Breast epithelium (tissue), 3 donors: ENCODE measurements around the gene CPA4.

Experiments
- POLR2AphosphoS5 ChIP-seq, 3 donors: sonication (generic); formaldehyde crosslinking; IDR thresholded peaks; one replicate each; pipeline ENCODE4 v1.6.1; 2017; ENCODE audit warnings: antibody characterized with exemption in 3 of 3
- TF ChIP-seq, protein P1 (sequence below), 3 donors: fragments of 450-650 bp; IDR thresholded peaks; one replicate each; pipeline ENCODE4 v1.5.1; 2016 to 2017; ENCODE audit warnings: antibody characterized with exemption in 3 of 3, mild to moderate bottlenecking in 3 of 3, moderate library complexity in 3 of 3

GRCh38 chr7:130350945-130351790, 58.2 kb downstream of the CPA4 start:
- no peak for TF ChIP-seq POLR2AphosphoS5 (IDR thresholded peaks at IDR 0.05)
- TF ChIP-seq, protein P1, sequence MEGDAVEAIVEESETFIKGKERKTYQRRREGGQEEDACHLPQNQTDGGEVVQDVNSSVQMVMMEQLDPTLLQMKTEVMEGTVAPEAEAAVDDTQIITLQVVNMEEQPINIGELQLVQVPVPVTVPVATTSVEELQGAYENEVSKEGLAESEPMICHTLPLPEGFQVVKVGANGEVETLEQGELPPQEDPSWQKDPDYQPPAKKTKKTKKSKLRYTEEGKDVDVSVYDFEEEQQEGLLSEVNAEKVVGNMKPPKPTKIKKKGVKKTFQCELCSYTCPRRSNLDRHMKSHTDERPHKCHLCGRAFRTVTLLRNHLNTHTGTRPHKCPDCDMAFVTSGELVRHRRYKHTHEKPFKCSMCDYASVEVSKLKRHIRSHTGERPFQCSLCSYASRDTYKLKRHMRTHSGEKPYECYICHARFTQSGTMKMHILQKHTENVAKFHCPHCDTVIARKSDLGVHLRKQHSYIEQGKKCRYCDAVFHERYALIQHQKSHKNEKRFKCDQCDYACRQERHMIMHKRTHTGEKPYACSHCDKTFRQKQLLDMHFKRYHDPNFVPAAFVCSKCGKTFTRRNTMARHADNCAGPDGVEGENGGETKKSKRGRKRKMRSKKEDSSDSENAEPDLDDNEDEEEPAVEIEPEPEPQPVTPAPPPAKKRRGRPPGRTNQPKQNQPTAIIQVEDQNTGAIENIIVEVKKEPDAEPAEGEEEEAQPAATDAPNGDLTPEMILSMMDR (IDR thresholded peaks at IDR 0.05): no peak
